A549 (cell line): ENCODE measurements around the gene ASPN. TPM values are rescaled to one million over a fixed set of nuclear protein-coding genes. Genes with fewer than 3 reads are reported as not detected.

Experiments
- ATAC-seq, 2 experiments: fragments of 200-7000 bp in 1 of 2; fragments of >200 bp in 1 of 2; cut with Nextera tagmentation in 1 of 2; cut with Tn5 transposase in 1 of 2; 3 replicates each; pipeline versions ENCODE4 v1.8.0 to v1.9.1; 2018 to 2020; ENCODE audit warnings: mild to moderate bottlenecking in 1 of 2, moderate library complexity in 1 of 2
- CTCF ChIA-PET: fragments of 300-600 bp; sonication (Branson Sonifier 250); formaldehyde crosslinking; extraction: SDS; loops from one replicate; lab custom pipeline; 2021; ENCODE audit warnings: antibody characterized with exemption, inconsistent platforms; lab: Yijun Ruan, JAX
- POLR2A ChIA-PET: fragments of 350-600 bp; formaldehyde crosslinking; extraction: SDS; loops from one replicate; lab custom pipeline; 2021; ENCODE audit warnings: antibody characterized with exemption, inconsistent platforms; lab: Yijun Ruan, JAX
- DNase-seq, 2 experiments: peaks; one replicate each; pipeline versions ENCODE4 v3.0.0 to v3.0.0-alpha.2; 2011 to 2016; ENCODE audit warnings: low read depth in 1 of 2, low spot score in 1 of 2
- FAIRE-seq: peaks from 2 replicates; lab custom pipeline; 2011; peaks lifted over from hg19 to GRCh38; lab: Jason Lieb, UNC
- H3K27ac ChIP-seq, 2 experiments: fragments of >200 bp; sonication (Bioruptor Twin); formaldehyde crosslinking; 3 replicates each; pipeline ENCODE4 v1.5.1; 2016 to 2017
- H3K4me1 ChIP-seq: fragments of >200 bp; sonication (Bioruptor Twin); formaldehyde crosslinking; 3 replicates; pipeline ENCODE4 v1.6.1; 2016
- H3K4me2 ChIP-seq: fragments of >200 bp; sonication (Bioruptor Twin); formaldehyde crosslinking; 3 replicates; pipeline ENCODE4 v1.6.1; 2016
- H3K4me3 ChIP-seq: fragments of >200 bp; sonication (Bioruptor Twin); formaldehyde crosslinking; 3 replicates; pipeline ENCODE4 v1.5.1; 2016
- H3K9me3 ChIP-seq: fragments of >200 bp; sonication (Bioruptor Twin); formaldehyde crosslinking; 3 replicates; pipeline ENCODE4 v1.6.1; 2016
- CBX8 ChIP-seq: fragments of 200-600 bp; sonication (generic); IDR thresholded peaks from 2 replicates; pipeline ENCODE4 v1.6.1; 2016
- CEBPB ChIP-seq, 2 experiments: fragments of >200 bp in 1 of 2; sonication (Bioruptor Twin) in 1 of 2; formaldehyde crosslinking in 1 of 2; IDR thresholded peaks; 2 replicates each; pipeline ENCODE4 v1.6.1; 2012 to 2016
- CHD2 ChIP-seq: fragments of 150-350 bp; IDR thresholded peaks from 2 replicates; pipeline ENCODE4 v1.6.1; 2014; ENCODE audit warnings: low read length; ENCODE audit not compliant: partially characterized antibody
- CHD4 ChIP-seq: fragments of 200-600 bp; sonication (generic); IDR thresholded peaks from 2 replicates; pipeline ENCODE4 v1.6.1; 2016; ENCODE audit warnings: antibody characterized with exemption, mild to moderate bottlenecking, borderline replicate concordance
- EHF ChIP-seq: fragments of 250-450 bp; sonication (Bioruptor Pico); IDR thresholded peaks from 2 replicates; pipeline ENCODE4 v1.5.0; 2020; ENCODE audit warnings: mild to moderate bottlenecking
- ESRRA ChIP-seq: fragments of 150-350 bp; IDR thresholded peaks from 2 replicates; pipeline ENCODE4 v1.6.1; 2014; ENCODE audit warnings: mild to moderate bottlenecking, low read length, borderline replicate concordance
- FOSB ChIP-seq: fragments of 250-450 bp; sonication (Bioruptor Pico); IDR thresholded peaks from 2 replicates; pipeline ENCODE4 v1.5.0; 2020; ENCODE audit warnings: mild to moderate bottlenecking, moderate library complexity
- GATA3 ChIP-seq: IDR thresholded peaks from 2 replicates; pipeline ENCODE4 v1.6.1; 2012; ENCODE audit warnings: borderline replicate concordance
- HDAC2 ChIP-seq: fragments of 200-600 bp; sonication (generic); IDR thresholded peaks from 2 replicates; pipeline ENCODE4 v1.6.1; 2016
- HOXB13 ChIP-seq: fragments of 250-450 bp; sonication (Bioruptor Pico); IDR thresholded peaks from 2 replicates; pipeline ENCODE4 v1.5.0; 2020; ENCODE audit warnings: low read depth, mild to moderate bottlenecking, moderate library complexity
- JUNB ChIP-seq: fragments of >200 bp; sonication (Bioruptor Twin); formaldehyde crosslinking; IDR thresholded peaks from 2 replicates; pipeline ENCODE4 v1.6.1; 2016
- KDM1A ChIP-seq: fragments of 200-600 bp; sonication (generic); IDR thresholded peaks from 2 replicates; pipeline ENCODE4 v1.6.1; 2016; ENCODE audit warnings: low read depth, mild to moderate bottlenecking
- MAFK ChIP-seq: fragments of 450-650 bp; IDR thresholded peaks from 2 replicates; pipeline ENCODE4 v1.6.1; 2014; ENCODE audit not compliant: partially characterized antibody
- NR3C1 ChIP-seq: fragments of >200 bp; sonication (Bioruptor Twin); formaldehyde crosslinking; IDR thresholded peaks from 3 replicates; pipeline ENCODE4 v1.6.1; 2017
- POLR2A ChIP-seq: IDR thresholded peaks from 2 replicates; pipeline ENCODE4 v1.6.1; 2012; ENCODE audit warnings: mild to moderate bottlenecking, low read length
- POLR2AphosphoS2 ChIP-seq: conservative IDR thresholded peaks from 2 replicates; pipeline ENCODE4 v1.6.1; 2012; ENCODE audit warnings: low read length, improper control_type of control experiment, inconsistent platforms
- RFX5 ChIP-seq: fragments of 450-650 bp; IDR thresholded peaks from 2 replicates; pipeline ENCODE4 v1.7.1; 2014; ENCODE audit warnings: antibody characterized with exemption, mild to moderate bottlenecking, moderate library complexity
- RNF2 ChIP-seq: fragments of 200-600 bp; sonication (generic); IDR thresholded peaks from 2 replicates; pipeline ENCODE4 v1.6.1; 2016; ENCODE audit warnings: low read depth, mild to moderate bottlenecking, antibody characterized with exemption, moderate library complexity, borderline replicate concordance
- SREBF2 ChIP-seq: fragments of 450-650 bp; IDR thresholded peaks from 2 replicates; pipeline ENCODE4 v1.6.1; 2014; ENCODE audit warnings: mild to moderate bottlenecking, moderate library complexity
- ZNF302 ChIP-seq: fragments of 250-450 bp; sonication (Bioruptor Pico); IDR thresholded peaks from 2 replicates; pipeline ENCODE4 v1.9.0; 2021; ENCODE audit warnings: inconsistent platforms, mild to moderate bottlenecking, moderate library complexity
- WGBS: methylation state at CpG from one replicate; pipeline ENCODE4 v1.1.6; 2017; ENCODE audit errors: missing lambda C conversion rate; 5-methylcytosine and 5-hydroxymethylcytosine counted together
- polyA plus RNA-seq, 4 experiments: library from polyadenylated mRNA; depleted of rRNA in 3 of 4; stranded (reverse); fragments of >200 nt; fragmentation: RNase III in 1 of 4; extraction: RNeasy Plus Mini Kit Qiagen cat#74134 plus additional on column Dnase treatment in 1 of 4; gene quantifications; 2 replicates in 3 of 4; 3 replicates in 1 of 4; pipeline ENCODE4 v1.2.3, GENCODE V29; 2011 to 2017
- TF ChIP-seq, protein P1 (sequence below): fragments of 150-350 bp; IDR thresholded peaks from 2 replicates; pipeline ENCODE4 v1.6.1; 2014; ENCODE audit warnings: low read depth, mild to moderate bottlenecking, low read length
- TF ChIP-seq, protein P2 (sequence below): fragments of 250-450 bp; sonication (Bioruptor Pico); IDR thresholded peaks from 2 replicates; pipeline ENCODE4 v1.5.0; 2020; ENCODE audit warnings: low read depth, mild to moderate bottlenecking, moderate library complexity
- TF ChIP-seq, protein P3 (sequence below): IDR thresholded peaks from 2 replicates; pipeline ENCODE4 v1.6.1; 2012
- TF ChIP-seq, protein P4 (sequence below): fragments of >200 bp; sonication (Bioruptor Twin); formaldehyde crosslinking; IDR thresholded peaks from 3 replicates; pipeline ENCODE4 v1.6.1; 2016
- TF ChIP-seq, protein P5 (sequence below): fragments of >200 bp; sonication (Bioruptor Twin); formaldehyde crosslinking; IDR thresholded peaks from 3 replicates; pipeline ENCODE4 v1.5.1; 2016
- TF ChIP-seq, protein P6 (sequence below): fragments of 250-450 bp; sonication (Bioruptor Pico); IDR thresholded peaks from 2 replicates; pipeline ENCODE4 v1.5.0; 2021; ENCODE audit warnings: mild to moderate bottlenecking, moderate library complexity, borderline replicate concordance

Gene ASPN
- polyA plus RNA-seq, 2 of the 4 experiments (the other 2 are of a cell fraction): not detected

DNA sequence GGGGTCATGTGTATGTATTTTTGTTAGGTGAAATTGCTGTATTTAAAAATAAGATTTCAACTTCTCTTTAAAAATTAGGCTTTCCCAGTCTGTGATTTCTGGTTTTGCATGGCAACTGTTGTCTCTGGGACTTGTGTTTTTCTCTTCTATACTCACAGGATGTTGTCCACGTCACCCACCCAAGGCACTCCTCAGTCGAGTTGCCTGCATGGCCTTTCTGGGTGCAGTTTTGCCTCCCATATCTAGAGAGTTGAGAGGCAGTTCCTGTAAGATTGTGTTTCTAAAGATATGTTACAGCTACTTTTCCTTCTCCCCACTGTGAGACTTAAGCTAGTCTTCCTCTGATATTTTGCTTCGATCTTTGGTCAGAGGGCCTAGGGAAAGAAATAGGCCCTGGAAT is 2.3 kb upstream of the ASPN start:
- no peak for ATAC-seq
- ChIA-PET POLR2A (no interaction called here), CTCF (no interaction called here)
- WGBS: 70% methylated on average over 3 of the region's 3 CpGs
- no peak overlapping the region for H3K4me3 ChIP-seq
- DNase-seq: no peak
- no peak overlapping the region for H3K4me2 ChIP-seq
- FAIRE-seq: no peak
- TF ChIP-seq CHD2: no peak
- no peak for TF ChIP-seq POLR2AphosphoS2
- TF ChIP-seq, protein P1, sequence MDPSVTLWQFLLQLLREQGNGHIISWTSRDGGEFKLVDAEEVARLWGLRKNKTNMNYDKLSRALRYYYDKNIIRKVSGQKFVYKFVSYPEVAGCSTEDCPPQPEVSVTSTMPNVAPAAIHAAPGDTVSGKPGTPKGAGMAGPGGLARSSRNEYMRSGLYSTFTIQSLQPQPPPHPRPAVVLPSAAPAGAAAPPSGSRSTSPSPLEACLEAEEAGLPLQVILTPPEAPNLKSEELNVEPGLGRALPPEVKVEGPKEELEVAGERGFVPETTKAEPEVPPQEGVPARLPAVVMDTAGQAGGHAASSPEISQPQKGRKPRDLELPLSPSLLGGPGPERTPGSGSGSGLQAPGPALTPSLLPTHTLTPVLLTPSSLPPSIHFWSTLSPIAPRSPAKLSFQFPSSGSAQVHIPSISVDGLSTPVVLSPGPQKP: no peak
- no peak for TF ChIP-seq ZNF302 (CRISPR knock-in tag)
- no peak for TF ChIP-seq RFX5
- no peak for TF ChIP-seq GATA3
- TF ChIP-seq NR3C1: no peak
- no peak for TF ChIP-seq KDM1A
- no peak for TF ChIP-seq POLR2A
- TF ChIP-seq, protein P2, sequence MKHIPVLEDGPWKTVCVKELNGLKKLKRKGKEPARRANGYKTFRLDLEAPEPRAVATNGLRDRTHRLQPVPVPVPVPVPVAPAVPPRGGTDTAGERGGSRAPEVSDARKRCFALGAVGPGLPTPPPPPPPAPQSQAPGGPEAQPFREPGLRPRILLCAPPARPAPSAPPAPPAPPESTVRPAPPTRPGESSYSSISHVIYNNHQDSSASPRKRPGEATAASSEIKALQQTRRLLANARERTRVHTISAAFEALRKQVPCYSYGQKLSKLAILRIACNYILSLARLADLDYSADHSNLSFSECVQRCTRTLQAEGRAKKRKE: no peak
- TF ChIP-seq CHD4: no peak
- TF ChIP-seq SREBF2: no peak
- TF ChIP-seq, protein P3, sequence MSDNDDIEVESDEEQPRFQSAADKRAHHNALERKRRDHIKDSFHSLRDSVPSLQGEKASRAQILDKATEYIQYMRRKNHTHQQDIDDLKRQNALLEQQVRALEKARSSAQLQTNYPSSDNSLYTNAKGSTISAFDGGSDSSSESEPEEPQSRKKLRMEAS: no peak
- no peak overlapping the region for H3K27ac ChIP-seq
- no peaks in the 10 kb centered on the region for H3K9me3 ChIP-seq
- peaks cover 6% of the 10 kb centered on the region; the same call in 2 of the 3 replicates for H3K4me1 ChIP-seq

DNA sequence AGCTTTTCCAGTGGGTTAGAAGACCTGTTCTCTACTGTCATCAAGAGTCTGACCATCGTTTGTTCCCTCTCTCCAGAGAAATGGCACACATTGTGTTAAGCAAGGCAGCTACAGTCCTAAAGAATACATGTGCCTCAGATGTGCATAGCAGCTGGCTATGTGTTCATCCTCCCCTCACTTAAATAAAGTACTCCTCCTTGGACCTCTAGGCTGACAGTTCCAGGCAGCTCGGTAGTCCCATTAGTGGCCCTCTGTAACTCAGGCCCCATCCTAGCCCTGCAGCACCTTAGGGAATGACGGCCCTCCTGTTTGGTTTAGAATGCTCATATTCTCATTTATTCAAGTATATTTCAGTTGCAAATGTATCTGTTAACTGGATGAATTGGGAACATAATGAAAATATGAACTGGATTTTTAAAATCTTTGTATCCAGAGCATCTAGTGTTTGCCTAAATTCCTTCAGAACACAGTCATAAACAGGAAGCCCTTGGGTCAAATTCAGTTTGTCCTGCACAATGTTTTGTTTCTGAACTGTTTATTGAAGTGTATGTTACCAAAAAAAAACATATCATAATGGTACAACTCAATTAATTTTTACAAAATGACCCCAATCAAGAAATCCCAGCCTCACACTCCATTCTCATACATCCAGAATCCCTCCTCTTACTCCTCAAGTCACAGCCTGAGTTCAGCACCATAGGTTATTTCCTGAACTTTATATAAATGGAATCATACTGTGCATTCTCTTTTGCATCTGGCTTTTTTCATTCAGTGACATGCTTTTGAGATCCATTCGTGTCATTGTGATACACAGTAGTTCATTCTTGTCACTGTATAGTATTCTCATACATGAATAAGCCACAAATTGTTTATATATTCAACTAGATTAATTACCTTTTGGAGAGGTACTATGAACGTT is 1.6 kb upstream of the ASPN start:
- FAIRE-seq (no peak), ATAC-seq (no peak), DNase-seq (no peak)
- CTCF ChIA-PET: interaction anchor here (1.2 to 1.3 kb wide), 2 partner anchors 8 to 18 kb away, joined by 3 read pairs; no protein-coding TSS in a partner anchor
- Histone ChIP-seq H3K4me1 (peaks cover 6% of the 10 kb centered on the region; the same call in 2 of the 3 replicates), H3K27ac (no peak overlapping the region), H3K9me3 (no peaks in the 10 kb centered on the region), H3K4me3 (no peak overlapping the region), H3K4me2 (no peak overlapping the region)
- 78% methylated on average over 5 of the region's 5 CpGs for WGBS
- TF ChIP-seq, protein P4, sequence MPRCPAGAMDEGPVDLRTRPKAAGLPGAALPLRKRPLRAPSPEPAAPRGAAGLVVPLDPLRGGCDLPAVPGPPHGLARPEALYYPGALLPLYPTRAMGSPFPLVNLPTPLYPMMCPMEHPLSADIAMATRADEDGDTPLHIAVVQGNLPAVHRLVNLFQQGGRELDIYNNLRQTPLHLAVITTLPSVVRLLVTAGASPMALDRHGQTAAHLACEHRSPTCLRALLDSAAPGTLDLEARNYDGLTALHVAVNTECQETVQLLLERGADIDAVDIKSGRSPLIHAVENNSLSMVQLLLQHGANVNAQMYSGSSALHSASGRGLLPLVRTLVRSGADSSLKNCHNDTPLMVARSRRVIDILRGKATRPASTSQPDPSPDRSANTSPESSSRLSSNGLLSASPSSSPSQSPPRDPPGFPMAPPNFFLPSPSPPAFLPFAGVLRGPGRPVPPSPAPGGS: no peak
- no peak for TF ChIP-seq EHF (CRISPR knock-in tag)
- TF ChIP-seq KDM1A: no peak
- TF ChIP-seq, protein P5, sequence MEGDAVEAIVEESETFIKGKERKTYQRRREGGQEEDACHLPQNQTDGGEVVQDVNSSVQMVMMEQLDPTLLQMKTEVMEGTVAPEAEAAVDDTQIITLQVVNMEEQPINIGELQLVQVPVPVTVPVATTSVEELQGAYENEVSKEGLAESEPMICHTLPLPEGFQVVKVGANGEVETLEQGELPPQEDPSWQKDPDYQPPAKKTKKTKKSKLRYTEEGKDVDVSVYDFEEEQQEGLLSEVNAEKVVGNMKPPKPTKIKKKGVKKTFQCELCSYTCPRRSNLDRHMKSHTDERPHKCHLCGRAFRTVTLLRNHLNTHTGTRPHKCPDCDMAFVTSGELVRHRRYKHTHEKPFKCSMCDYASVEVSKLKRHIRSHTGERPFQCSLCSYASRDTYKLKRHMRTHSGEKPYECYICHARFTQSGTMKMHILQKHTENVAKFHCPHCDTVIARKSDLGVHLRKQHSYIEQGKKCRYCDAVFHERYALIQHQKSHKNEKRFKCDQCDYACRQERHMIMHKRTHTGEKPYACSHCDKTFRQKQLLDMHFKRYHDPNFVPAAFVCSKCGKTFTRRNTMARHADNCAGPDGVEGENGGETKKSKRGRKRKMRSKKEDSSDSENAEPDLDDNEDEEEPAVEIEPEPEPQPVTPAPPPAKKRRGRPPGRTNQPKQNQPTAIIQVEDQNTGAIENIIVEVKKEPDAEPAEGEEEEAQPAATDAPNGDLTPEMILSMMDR: no peak
- no peak for TF ChIP-seq MAFK
- POLR2A ChIA-PET: no interaction called here

DNA sequence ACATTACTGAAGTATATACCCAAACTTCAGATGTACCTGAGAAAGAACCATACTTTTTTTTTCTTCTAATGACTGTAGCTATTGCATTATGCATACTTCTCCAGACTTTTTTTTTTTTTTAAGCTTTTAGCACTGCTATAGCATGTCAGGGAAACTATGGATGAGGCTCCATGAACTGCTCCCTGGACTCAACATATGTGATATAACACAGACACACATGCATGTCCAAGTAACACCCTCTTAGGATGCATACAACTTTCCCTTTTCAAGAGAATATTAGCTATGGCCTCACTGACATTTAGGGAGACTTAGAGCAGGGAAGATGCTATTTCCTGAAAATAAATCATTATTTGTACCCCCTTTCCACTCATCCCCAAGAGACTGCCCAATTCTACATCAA is 499 bp upstream of the ASPN start:
- Histone ChIP-seq H3K9me3 (no peaks in the 10 kb centered on the region), H3K4me2 (no peak overlapping the region), H3K4me1 (peaks cover 6% of the 10 kb centered on the region; the same call in 2 of the 3 replicates), H3K27ac (no peak overlapping the region), H3K4me3 (no peak overlapping the region)
- DNase-seq (no peak), ATAC-seq (no peak), FAIRE-seq (no peak)
- CTCF ChIA-PET: interaction anchor here (1.2 to 1.3 kb wide), 2 partner anchors 9 to 19 kb away, joined by 3 read pairs; no protein-coding TSS in a partner anchor
- POLR2A ChIA-PET: no interaction called here
- TF ChIP-seq, protein P4: no peak
- TF ChIP-seq HOXB13 (CRISPR knock-in tag): no peak
- TF ChIP-seq CEBPB (IDR thresholded peaks at IDR 0.05): no peak
- no peak for TF ChIP-seq FOSB (CRISPR knock-in tag)
- no peak for TF ChIP-seq RFX5
- no peak for TF ChIP-seq HDAC2
- no peak for TF ChIP-seq ESRRA
- no peak for TF ChIP-seq JUNB
- TF ChIP-seq CBX8: no peak
- TF ChIP-seq, protein P6, sequence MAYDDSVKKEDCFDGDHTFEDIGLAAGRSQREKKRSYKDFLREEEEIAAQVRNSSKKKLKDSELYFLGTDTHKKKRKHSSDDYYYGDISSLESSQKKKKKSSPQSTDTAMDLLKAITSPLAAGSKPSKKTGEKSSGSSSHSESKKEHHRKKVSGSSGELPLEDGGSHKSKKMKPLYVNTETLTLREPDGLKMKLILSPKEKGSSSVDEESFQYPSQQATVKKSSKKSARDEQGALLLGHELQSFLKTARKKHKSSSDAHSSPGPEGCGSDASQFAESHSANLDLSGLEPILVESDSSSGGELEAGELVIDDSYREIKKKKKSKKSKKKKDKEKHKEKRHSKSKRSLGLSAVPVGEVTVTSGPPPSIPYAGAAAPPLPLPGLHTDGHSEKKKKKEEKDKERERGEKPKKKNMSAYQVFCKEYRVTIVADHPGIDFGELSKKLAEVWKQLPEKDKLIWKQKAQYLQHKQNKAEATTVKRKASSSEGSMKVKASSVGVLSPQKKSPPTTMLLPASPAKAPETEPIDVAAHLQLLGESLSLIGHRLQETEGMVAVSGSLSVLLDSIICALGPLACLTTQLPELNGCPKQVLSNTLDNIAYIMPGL (CRISPR knock-in tag): no peak
- TF ChIP-seq RNF2: no peak
